ENCODE data around the gene KCTD12.

- TF ChIP-seq CTCF (IDR thresholded peaks at IDR 0.05): no peak
- no peak for TF ChIP-seq POLR2A (IDR thresholded peaks at IDR 0.05)
Measured at GRCh38 chr13:76878043-76878442, 8.2 kb downstream of the KCTD12 start.
